Keratinocyte (primary cell): ENCODE results near the gene NECTIN3.

Experiments
- EZH2 ChIP-seq: IDR thresholded peaks from one replicate; pipeline ENCODE4 v1.6.1; 2012; ENCODE audit warnings: inconsistent platforms, mild to moderate bottlenecking, low read length, moderate library complexity
- TF ChIP-seq, protein P1 (sequence below), 3 experiments: IDR thresholded peaks in 1 of 3; conservative IDR thresholded peaks in 1 of 3; optimal IDR thresholded peaks in 1 of 3; 2 replicates in 2 of 3; 3 replicates in 1 of 3; pipeline versions ENCODE3 to v1.5.1; 2011; ENCODE audit warnings: low read length in 3 of 3, mild to moderate bottlenecking in 3 of 3, moderate library complexity in 2 of 3, control low read depth in 1 of 3, inconsistent platforms in 1 of 3; ENCODE audit not compliant: insufficient read depth in 2 of 3; ENCODE audit errors: extremely low read depth in 1 of 3

DNA sequence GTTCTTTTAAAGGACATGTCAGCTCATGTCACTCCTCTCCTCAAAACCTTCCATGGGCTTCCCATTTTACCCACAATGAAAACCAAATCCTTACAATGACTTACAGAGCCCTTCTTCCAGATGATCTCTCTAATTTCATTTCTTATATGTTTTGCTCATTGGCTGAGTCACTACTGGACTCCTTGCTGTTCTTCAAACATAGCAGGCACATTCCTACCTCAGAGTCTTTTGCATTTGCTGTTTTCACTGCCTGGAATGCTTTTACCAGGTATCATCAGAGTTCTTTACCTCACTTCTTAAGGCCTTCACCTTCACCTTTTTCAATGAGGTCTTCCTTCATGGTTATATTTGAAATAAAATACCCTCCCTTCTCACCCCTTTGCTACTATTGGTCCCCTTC, 57.3 kb downstream of the NECTIN3 start:
- TF ChIP-seq, protein P1, sequence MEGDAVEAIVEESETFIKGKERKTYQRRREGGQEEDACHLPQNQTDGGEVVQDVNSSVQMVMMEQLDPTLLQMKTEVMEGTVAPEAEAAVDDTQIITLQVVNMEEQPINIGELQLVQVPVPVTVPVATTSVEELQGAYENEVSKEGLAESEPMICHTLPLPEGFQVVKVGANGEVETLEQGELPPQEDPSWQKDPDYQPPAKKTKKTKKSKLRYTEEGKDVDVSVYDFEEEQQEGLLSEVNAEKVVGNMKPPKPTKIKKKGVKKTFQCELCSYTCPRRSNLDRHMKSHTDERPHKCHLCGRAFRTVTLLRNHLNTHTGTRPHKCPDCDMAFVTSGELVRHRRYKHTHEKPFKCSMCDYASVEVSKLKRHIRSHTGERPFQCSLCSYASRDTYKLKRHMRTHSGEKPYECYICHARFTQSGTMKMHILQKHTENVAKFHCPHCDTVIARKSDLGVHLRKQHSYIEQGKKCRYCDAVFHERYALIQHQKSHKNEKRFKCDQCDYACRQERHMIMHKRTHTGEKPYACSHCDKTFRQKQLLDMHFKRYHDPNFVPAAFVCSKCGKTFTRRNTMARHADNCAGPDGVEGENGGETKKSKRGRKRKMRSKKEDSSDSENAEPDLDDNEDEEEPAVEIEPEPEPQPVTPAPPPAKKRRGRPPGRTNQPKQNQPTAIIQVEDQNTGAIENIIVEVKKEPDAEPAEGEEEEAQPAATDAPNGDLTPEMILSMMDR (optimal IDR thresholded peaks at IDR 0.05 in 1 of 3, IDR thresholded peaks at IDR 0.05 in 1 of 3, conservative IDR thresholded peaks at IDR 0.05 in 1 of 3; ENCODE audit: extremely low read depth in 1 of 3, insufficient read depth in 2 of 3, low read length in 3 of 3), result no peak
- no peak for TF ChIP-seq EZH2
